ENCODE data around the gene SLC22A31. TPM values are rescaled to one million over a fixed set of nuclear protein-coding genes. Genes with fewer than 3 reads are reported as not detected.

Gene SLC22A31
- total RNA-seq, 2 experiments from 2014 or later = not detected

DNA sequence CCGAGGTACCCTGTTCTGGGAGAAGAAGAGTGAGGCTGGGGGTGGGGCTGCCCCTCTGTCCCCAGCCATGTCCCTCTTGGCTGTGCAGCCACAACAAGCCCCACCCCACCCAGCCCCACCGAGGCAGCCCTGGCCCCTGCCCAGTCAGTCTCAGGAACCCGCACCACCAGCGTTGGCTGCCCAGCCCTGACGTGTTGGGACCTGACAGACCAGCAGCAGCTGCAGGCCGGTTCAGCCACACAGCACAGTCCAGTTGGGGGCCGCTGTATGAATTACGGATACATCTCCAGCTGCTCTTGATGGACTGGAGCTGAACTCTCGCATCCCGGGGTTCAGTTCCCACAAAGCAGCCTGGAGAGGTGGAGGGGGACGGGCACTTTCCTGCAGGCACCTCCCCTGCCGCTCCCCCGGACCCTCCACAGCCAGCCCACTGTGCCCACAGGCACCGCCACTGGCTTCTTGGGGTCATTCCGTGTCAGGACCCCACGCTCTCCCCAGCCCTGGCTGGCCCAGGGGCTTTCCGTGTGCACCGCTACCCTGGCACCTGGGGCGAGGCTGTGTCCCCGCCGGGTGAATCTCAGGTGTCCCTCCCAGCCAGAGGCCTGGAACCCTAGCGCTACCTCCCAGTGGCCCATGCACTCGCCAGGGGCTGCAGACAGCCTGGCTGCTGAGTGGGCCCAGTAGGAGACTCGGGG, 21.7 kb downstream of the SLC22A31 start:
- H3K27ac ChIP-seq (ENCODE audit: low read depth, low read length, poor library complexity, severe bottlenecking) = no peak overlapping the region
- H3K4me1 ChIP-seq (ENCODE audit: insufficient read depth, low read length, poor library complexity, severe bottlenecking) = no peaks in the 10 kb centered on the region
- H3K9me2 ChIP-seq (ENCODE audit: insufficient read depth, low read length) = no peaks in the 10 kb centered on the region
- no peak overlapping the region for H2AFZ ChIP-seq (ENCODE audit: low read length)
- no peaks in the 10 kb centered on the region for H3K79me2 ChIP-seq (ENCODE audit: insufficient read depth, low read depth, low read length)
- BruUV-seq (replicated peaks) = no TSS peak
- no peaks in the 10 kb centered on the region for H3K9me3 ChIP-seq (ENCODE audit: low read length)
- H4K20me1 ChIP-seq (ENCODE audit: insufficient read depth, low read length) = no peaks in the 10 kb centered on the region
- intact Hi-C loops (cut with micrococcal nuclease; ENCODE audit: unreplicated experiment) = no loop called here
- DNase-seq (ENCODE audit: low spot score) = no peak
- no peaks in the 10 kb centered on the region for H3K36me3 ChIP-seq (ENCODE audit: insufficient read depth, low read length)
- TF ChIP-seq CTCF (conservative IDR thresholded peaks at IDR 0.05; ENCODE audit: low read length) = no peak
- no peak for TF ChIP-seq EZH2phosphoT487 (IDR thresholded peaks at IDR 0.05; ENCODE audit: borderline replicate concordance, low read depth, low read length)
- POLR2A ChIA-PET = no interaction called here
- no peak overlapping the region for H3K4me3 ChIP-seq (ENCODE audit: low read depth, low read length, poor library complexity, severe bottlenecking)
- CTCF ChIA-PET (ENCODE audit: unreplicated experiment) = no interaction called here
- H3K4me2 ChIP-seq (ENCODE audit: low read length) = no peak overlapping the region

GRCh38 chr16:89177501-89177900, 22.8 kb downstream of the SLC22A31 start:
- Histone ChIP-seq H3K27ac (ENCODE audit: low read depth, low read length, poor library complexity, severe bottlenecking) (no peak overlapping the region), H3K36me3 (ENCODE audit: insufficient read depth, low read length) (no peaks in the 10 kb centered on the region), H3K9me3 (ENCODE audit: low read length) (no peaks in the 10 kb centered on the region), H4K20me1 (ENCODE audit: insufficient read depth, low read length) (no peaks in the 10 kb centered on the region), H2AFZ (ENCODE audit: low read length) (no peak overlapping the region), H3K4me3 (ENCODE audit: low read depth, low read length, poor library complexity, severe bottlenecking) (no peak overlapping the region), H3K79me2 (ENCODE audit: insufficient read depth, low read depth, low read length) (no peaks in the 10 kb centered on the region), H3K9me2 (ENCODE audit: insufficient read depth, low read length) (no peaks in the 10 kb centered on the region), H3K4me1 (ENCODE audit: insufficient read depth, low read length, poor library complexity, severe bottlenecking) (no peaks in the 10 kb centered on the region), H3K4me2 (ENCODE audit: low read length) (no peak overlapping the region)
- TF ChIP-seq CTCF (conservative IDR thresholded peaks at IDR 0.05; ENCODE audit: low read length) (no peak), EZH2phosphoT487 (IDR thresholded peaks at IDR 0.05; ENCODE audit: borderline replicate concordance, low read depth, low read length) (no peak)
- intact Hi-C loops (cut with micrococcal nuclease; ENCODE audit: unreplicated experiment) = no loop called here
- POLR2A ChIA-PET = no interaction called here
- no TSS peak for BruUV-seq (replicated peaks)
- no peak for DNase-seq (ENCODE audit: low spot score)
- CTCF ChIA-PET (ENCODE audit: unreplicated experiment) = no interaction called here

DNA sequence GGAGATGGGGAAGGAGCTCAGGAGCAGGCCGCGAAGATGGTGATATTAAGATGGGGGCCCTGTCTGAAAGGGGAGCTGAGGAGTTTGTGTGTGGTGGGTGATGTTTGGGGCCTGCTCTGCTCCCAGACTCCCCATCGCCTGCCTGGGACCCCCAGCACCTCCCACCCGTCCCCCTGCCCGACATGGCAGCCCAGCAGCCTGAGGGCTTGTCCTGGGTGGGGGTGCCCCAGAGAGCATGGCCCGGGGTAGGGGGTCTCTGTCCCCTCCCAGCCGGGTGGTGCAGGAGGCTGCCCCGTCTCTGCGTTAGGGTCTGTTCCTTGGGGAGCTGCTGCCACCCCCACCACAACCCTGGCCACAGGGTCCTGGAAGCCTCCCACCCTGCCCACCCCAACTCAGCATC, 23.6 kb downstream of the SLC22A31 start:
- Histone ChIP-seq H3K79me2 (ENCODE audit: insufficient read depth, low read depth, low read length) (no peaks in the 10 kb centered on the region), H2AFZ (ENCODE audit: low read length) (no peak overlapping the region), H3K4me3 (ENCODE audit: low read depth, low read length, poor library complexity, severe bottlenecking) (no peak overlapping the region), H3K9me2 (ENCODE audit: insufficient read depth, low read length) (no peaks in the 10 kb centered on the region), H3K36me3 (ENCODE audit: insufficient read depth, low read length) (no peaks in the 10 kb centered on the region), H3K4me2 (ENCODE audit: low read length) (no peak overlapping the region), H3K4me1 (ENCODE audit: insufficient read depth, low read length, poor library complexity, severe bottlenecking) (peaks cover 2% of the 10 kb centered on the region), H3K27ac (ENCODE audit: low read depth, low read length, poor library complexity, severe bottlenecking) (no peak overlapping the region), H4K20me1 (ENCODE audit: insufficient read depth, low read length) (no peaks in the 10 kb centered on the region), H3K9me3 (ENCODE audit: low read length) (no peaks in the 10 kb centered on the region)
- ChIA-PET POLR2A (interaction anchor here (0.6 kb wide), 1 partner anchor 155 kb away, joined by 4 read pairs; no protein-coding TSS in a partner anchor), CTCF (ENCODE audit: unreplicated experiment) (no interaction called here)
- no TSS peak for BruUV-seq (replicated peaks)
- intact Hi-C loops (cut with micrococcal nuclease; ENCODE audit: unreplicated experiment) = no loop called here
- TF ChIP-seq EZH2phosphoT487 (IDR thresholded peaks at IDR 0.05; ENCODE audit: borderline replicate concordance, low read depth, low read length) (no peak), CTCF (conservative IDR thresholded peaks at IDR 0.05; ENCODE audit: low read length) (no peak)
- no peak for DNase-seq (ENCODE audit: low spot score)
